K562 (cell line): ENCODE data around the gene RNF19B. TPM values are rescaled to one million over a fixed set of nuclear protein-coding genes. Genes with fewer than 3 reads are reported as not detected.

Source experiments
- NR2C2 ChIP-seq, 2 experiments: fragments of 200-800 bp in 1 of 2; sonication (Bioruptor generic) in 1 of 2; sonication (generic) in 1 of 2; formaldehyde crosslinking in 1 of 2; IDR thresholded peaks; 2 replicates each; pipeline versions ENCODE4 v1.6.1 to v1.8.0; 2016 to 2022; ENCODE audit warnings: mild to moderate bottlenecking in 1 of 2, missing compliant biosample characterization in 1 of 2, missing genetic modification characterization in 1 of 2, missing genetic modification reagents in 1 of 2
- polyA plus RNA-seq, 8 experiments: library from polyadenylated mRNA; depleted of rRNA in 4 of 8; stranded (reverse) in 5 of 8; unstranded in 3 of 8; fragments of >200 nt; fragmentation: Nextera tagmentation in 2 of 8; fragmentation: Illumina TruSeq in 1 of 8; extraction: Ambion mirVana in 2 of 8; extraction: Trizol in 1 of 8; gene quantifications; 2 replicates each; pipeline versions ENCODE4 v1.2.1 to v1.2.3, GENCODE V29; 2011 to 2014; ENCODE audit warnings: inconsistent platforms in 1 of 8, missing spikeins in 1 of 8
- total RNA-seq, 7 experiments: library from RNA; depleted of rRNA in 6 of 7; stranded (reverse); fragments of >200 nt in 6 of 7; fragmentation: Illumina TruSeq in 2 of 7; extraction: Trizol in 2 of 7; gene quantifications; 2 replicates each; pipeline versions ENCODE4 v1.2.1 to v1.2.3, GENCODE V29; 2011 to 2021; ENCODE audit warnings: low replicate concordance in 1 of 7
- TF ChIP-seq, protein P1 (sequence below), 2 experiments: fragments of 450-650 bp; IDR thresholded peaks; 2 replicates each; pipeline ENCODE4 v1.6.1; 2016; ENCODE audit warnings: mild to moderate bottlenecking in 2 of 2, borderline replicate concordance in 1 of 2, low read depth in 1 of 2, moderate library complexity in 1 of 2

RNF19B gene
- total and polyA plus RNA-seq, 9 of the 15 experiments (the other 6 are each of a cell fraction or from before 2014, with no cell fraction given), result 2.6 to 14.9 (median 10.1) TPM

DNA sequence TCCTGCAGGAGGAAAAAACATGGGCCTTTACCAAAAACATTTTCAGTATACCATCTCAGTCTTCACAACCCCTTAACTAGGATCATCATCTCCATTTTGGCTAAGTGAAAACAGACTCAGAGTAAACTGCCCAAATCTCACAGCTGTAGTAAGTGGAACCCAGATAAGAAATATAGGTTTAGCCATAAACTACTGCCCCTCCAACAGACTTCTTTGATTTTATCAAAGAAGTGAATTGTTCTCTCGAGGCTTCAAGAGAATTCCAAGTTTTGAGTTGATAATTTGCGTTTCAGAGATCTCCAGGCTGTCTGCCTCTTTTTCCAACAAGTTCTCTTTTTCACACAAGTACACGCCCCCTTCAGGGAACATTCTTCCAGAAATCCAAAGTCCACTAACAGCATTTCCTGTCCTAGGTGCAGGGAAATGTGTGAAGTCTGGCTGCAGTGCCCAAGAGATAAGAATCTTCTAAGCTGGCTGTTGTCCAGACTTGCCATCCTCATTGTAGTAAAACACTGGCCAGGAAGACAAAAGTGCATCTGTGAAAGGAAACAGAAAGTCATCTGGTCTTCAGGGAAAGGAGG is 30.8 kb downstream of the RNF19B start (continued):
- TF ChIP-seq, protein P1, sequence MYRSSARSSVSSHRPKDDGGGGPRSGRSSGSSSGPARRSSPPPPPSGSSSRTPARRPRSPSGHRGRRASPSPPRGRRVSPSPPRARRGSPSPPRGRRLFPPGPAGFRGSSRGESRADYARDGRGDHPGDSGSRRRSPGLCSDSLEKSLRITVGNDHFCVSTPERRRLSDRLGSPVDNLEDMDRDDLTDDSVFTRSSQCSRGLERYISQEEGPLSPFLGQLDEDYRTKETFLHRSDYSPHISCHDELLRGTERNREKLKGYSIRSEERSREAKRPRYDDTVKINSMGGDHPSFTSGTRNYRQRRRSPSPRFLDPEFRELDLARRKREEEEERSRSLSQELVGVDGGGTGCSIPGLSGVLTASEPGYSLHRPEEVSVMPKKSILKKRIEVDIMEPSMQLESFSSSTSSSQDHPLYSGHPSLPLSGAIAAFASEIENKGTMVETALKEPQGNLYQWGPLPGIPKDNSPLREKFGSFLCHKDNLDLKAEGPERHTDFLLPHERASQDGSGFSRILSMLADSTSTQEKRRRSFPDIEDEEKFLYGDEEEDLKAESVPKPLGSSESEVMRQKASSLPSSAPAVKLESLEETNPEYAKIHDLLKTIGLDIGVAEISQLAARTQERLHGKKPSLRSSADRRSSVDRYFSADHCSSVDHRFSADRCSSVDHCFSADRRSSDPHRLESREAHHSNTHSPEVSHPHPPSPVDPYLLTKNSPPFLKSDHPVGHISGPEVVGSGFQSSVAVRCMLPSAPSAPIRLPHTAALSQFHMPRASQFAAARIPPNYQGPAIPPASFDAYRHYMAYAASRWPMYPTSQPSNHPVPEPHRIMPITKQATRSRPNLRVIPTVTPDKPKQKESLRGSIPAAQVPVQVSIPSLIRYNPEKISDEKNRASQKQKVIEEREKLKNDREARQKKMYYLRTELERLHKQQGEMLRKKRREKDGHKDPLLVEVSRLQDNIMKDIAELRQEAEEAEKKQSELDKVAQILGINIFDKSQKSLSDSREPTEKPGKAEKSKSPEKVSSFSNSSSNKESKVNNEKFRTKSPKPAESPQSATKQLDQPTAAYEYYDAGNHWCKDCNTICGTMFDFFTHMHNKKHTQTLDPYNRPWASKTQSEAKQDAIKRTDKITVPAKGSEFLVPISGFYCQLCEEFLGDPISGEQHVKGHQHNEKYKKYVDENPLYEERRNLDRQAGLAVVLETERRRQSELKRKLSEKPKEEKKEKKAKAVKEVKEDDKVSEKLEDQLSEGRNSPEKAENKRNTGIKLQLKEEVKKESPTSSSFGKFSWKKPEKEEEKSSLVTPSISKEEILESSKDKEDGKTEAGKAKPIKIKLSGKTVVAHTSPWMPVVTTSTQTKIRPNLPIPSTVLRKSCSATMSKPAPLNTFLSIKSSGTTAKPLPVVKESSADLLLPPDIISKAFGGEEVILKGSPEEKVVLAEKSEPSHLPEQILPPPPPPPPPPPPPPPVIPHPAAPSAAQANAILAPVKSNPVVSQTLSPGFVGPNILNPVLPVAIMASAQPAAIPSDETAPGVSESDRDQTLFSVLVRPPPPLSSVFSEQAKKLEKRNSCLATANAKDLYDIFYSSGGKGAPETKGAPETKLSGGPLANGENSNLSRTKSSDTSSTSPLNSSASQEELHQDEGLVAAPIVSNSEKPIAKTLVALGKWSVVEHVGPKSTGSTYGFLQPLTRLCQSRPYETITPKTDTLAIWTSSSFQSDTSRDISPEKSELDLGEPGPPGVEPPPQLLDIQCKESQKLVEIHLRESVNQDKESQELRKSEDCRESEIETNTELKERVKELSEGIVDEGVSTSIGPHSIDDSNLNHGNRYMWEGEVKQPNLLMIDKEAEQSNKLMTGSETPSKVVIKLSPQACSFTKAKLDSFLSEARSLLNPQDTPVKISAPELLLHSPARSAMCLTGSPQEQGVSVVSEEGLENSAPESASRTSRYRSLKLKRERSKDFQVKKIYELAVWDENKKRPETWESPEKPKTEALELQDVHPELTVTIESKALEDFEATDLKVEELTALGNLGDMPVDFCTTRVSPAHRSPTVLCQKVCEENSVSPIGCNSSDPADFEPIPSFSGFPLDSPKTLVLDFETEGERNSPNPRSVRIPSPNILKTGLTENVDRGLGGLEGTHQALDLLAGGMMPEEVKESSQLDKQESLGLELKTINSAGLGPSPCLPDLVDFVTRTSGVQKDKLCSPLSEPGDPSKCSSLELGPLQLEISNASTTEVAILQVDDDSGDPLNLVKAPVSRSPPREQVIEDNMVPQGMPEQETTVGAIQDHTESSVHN (IDR thresholded peaks at IDR 0.05; ENCODE audit: borderline replicate concordance in 1 of 2, low read depth in 1 of 2), result peak in 1 of 2 experiments; percentile 29; a peak in 1 of 4 replicates
- no peak for TF ChIP-seq NR2C2 (CRISPR knock-in tag; IDR thresholded peaks at IDR 0.05)
- peak; percentile 27; the same call in 1 of the 2 replicates for TF ChIP-seq NR2C2 (tag; IDR thresholded peaks at IDR 0.05)
